IMR-90 (cell line): Measurements from ENCODE around the gene LRP1B. TPM values are rescaled to one million over a fixed set of nuclear protein-coding genes. Genes with fewer than 3 reads are reported as not detected.
A peak's percentile ranks its signal among the peaks of the same experiment; 100 is the strongest.

Experiments used
- ATAC-seq: fragments of 200-7000 bp; cut with Tn5 transposase; 2 replicates; pipeline ENCODE4 v1.9.1; 2020; ENCODE audit warnings: low read depth, mild to moderate bottlenecking, moderate library complexity
- BruUV-seq: library from RNA; stranded (reverse); fragments of 400-500 nt; replicated peaks from 2 replicates; lab custom pipeline; 2021; lab: Mats Ljungman, UMichigan
- CTCF ChIA-PET: fragments of 300-600 bp; formaldehyde crosslinking; extraction: SDS; loops from one replicate; lab custom pipeline; 2021; ENCODE audit warnings: antibody characterized with exemption; lab: Yijun Ruan, JAX
- POLR2A ChIA-PET: fragments of 300-600 bp; sonication (Branson Sonifier 250); formaldehyde crosslinking; loops from one replicate; lab custom pipeline; 2022; ENCODE audit warnings: antibody characterized with exemption; ENCODE audit not compliant: unreplicated experiment; lab: Charles Lee
- DNase-seq: peaks from one replicate; pipeline ENCODE4 v3.0.0; 2013
- H2AFZ ChIP-seq: replicated peaks from 2 replicates; pipeline ENCODE3; 2013; ENCODE audit warnings: low read length, mild to moderate bottlenecking; ENCODE audit not compliant: poor library complexity
- H2AK5ac ChIP-seq: 2 replicates; pipeline ENCODE4 v1.6.1; 2013; ENCODE audit warnings: low read depth, low read length, inconsistent platforms
- H2AK9ac ChIP-seq: replicated peaks from 2 replicates; pipeline ENCODE3; 2013; ENCODE audit warnings: mild to moderate bottlenecking, low read depth, low read length, moderate library complexity; ENCODE audit not compliant: poor library complexity
- H2BK120ac ChIP-seq: 2 replicates; pipeline ENCODE4 v1.6.1; 2013; ENCODE audit warnings: low read depth, low read length, inconsistent platforms
- H2BK15ac ChIP-seq: 3 replicates; pipeline ENCODE4 v1.6.1; 2013; ENCODE audit warnings: low read depth, low read length, inconsistent platforms
- H2BK20ac ChIP-seq: 2 replicates; pipeline ENCODE4 v1.6.1; 2013; ENCODE audit warnings: low read depth, mild to moderate bottlenecking, inconsistent platforms, low read length, moderate library complexity
- H2BK5ac ChIP-seq: 2 replicates; pipeline ENCODE4 v1.6.1; 2013; ENCODE audit warnings: mild to moderate bottlenecking, low read depth, low read length, inconsistent platforms; ENCODE audit not compliant: poor library complexity, severe bottlenecking
- H3K14ac ChIP-seq: replicated peaks from 2 replicates; pipeline ENCODE4 v1.6.1; 2013; ENCODE audit warnings: low read depth, low read length, inconsistent platforms
- H3K18ac ChIP-seq: 2 replicates; pipeline ENCODE4 v1.6.1; 2013; ENCODE audit warnings: low read depth, low read length, control low read depth
- H3K23ac ChIP-seq: 2 replicates; pipeline ENCODE4 v1.6.1; 2013; ENCODE audit warnings: low read depth, low read length, inconsistent platforms
- H3K27ac ChIP-seq: 2 replicates; pipeline ENCODE4 v1.5.1; 2013; ENCODE audit warnings: mild to moderate bottlenecking, control low read depth, low read length; ENCODE audit not compliant: insufficient read depth
- H3K27me3 ChIP-seq: 2 replicates; pipeline ENCODE4 v1.6.1; 2013; ENCODE audit warnings: low read length; ENCODE audit not compliant: control insufficient read depth, insufficient read depth
- H3K36me3 ChIP-seq: 2 replicates; pipeline ENCODE4 v1.6.1; 2013; ENCODE audit warnings: low read length, mixed read lengths; ENCODE audit not compliant: control insufficient read depth, insufficient read depth
- H3K4ac ChIP-seq: 2 replicates; pipeline ENCODE4 v1.6.1; 2013; ENCODE audit warnings: low read depth, low read length, inconsistent platforms
- H3K4me1 ChIP-seq: 2 replicates; pipeline ENCODE4 v1.6.1; 2013; ENCODE audit warnings: low read length, mixed read lengths; ENCODE audit not compliant: control insufficient read depth, insufficient read depth
- H3K4me2 ChIP-seq: 2 replicates; pipeline ENCODE4 v1.6.1; 2013; ENCODE audit warnings: low read depth, mild to moderate bottlenecking, control low read depth, low read length, moderate library complexity
- H3K4me3 ChIP-seq: 2 replicates; pipeline ENCODE4 v1.5.1; 2013; ENCODE audit warnings: low read depth, mild to moderate bottlenecking, control low read depth, low read length, moderate library complexity; ENCODE audit not compliant: insufficient read depth
- H3K56ac ChIP-seq: 2 replicates; pipeline ENCODE4 v1.6.1; 2013; ENCODE audit warnings: low read length, inconsistent platforms; ENCODE audit not compliant: insufficient read depth; ENCODE audit errors: extremely low read depth
- H3K79me1 ChIP-seq, 2 experiments: 2 replicates each; pipeline ENCODE4 v1.6.1; 2013; ENCODE audit warnings: low read length in 2 of 2, inconsistent platforms in 1 of 2, low read depth in 1 of 2
- H3K9ac ChIP-seq: 2 replicates; pipeline ENCODE4 v1.6.1; 2013; ENCODE audit warnings: low read depth, low read length, control low read depth
- H3K9me1 ChIP-seq: 2 replicates; pipeline ENCODE4 v1.6.1; 2013; ENCODE audit warnings: low read length, inconsistent platforms; ENCODE audit not compliant: insufficient read depth
- H3K9me3 ChIP-seq: 2 replicates; pipeline ENCODE4 v1.6.1; 2013; ENCODE audit warnings: low read length; ENCODE audit not compliant: control insufficient read depth, insufficient read depth
- H4K20me1 ChIP-seq: 2 replicates; pipeline ENCODE4 v1.6.1; 2013; ENCODE audit warnings: low read length, inconsistent platforms; ENCODE audit not compliant: insufficient read depth
- H4K5ac ChIP-seq: 2 replicates; pipeline ENCODE4 v1.6.1; 2013; ENCODE audit warnings: mild to moderate bottlenecking, low read depth, low read length, control low read depth
- H4K8ac ChIP-seq, 2 experiments: 2 replicates each; pipeline ENCODE4 v1.6.1; 2013; ENCODE audit warnings: low read depth in 2 of 2, low read length in 2 of 2, control low read depth in 1 of 2, inconsistent platforms in 1 of 2
- H4K91ac ChIP-seq: 2 replicates; pipeline ENCODE4 v1.6.1; 2013; ENCODE audit warnings: low read depth, low read length, inconsistent platforms; ENCODE audit not compliant: insufficient read depth
- CEBPB ChIP-seq: IDR thresholded peaks from 2 replicates; pipeline ENCODE4 v1.6.1; 2012; ENCODE audit warnings: low read depth, low read length, improper control_type of control experiment
- NFE2L2 ChIP-seq: fragments of 150-350 bp; IDR thresholded peaks from 2 replicates; pipeline ENCODE4 v1.6.1; 2016; ENCODE audit warnings: low read depth, mild to moderate bottlenecking, low read length
- WGBS, 2 experiments: methylation state at CpG; one replicate each; pipeline versions ENCODE4 v1.1.5 to v1.1.7; 2013; ENCODE audit warnings: missing lambda C conversion rate in 2 of 2; ENCODE audit not compliant: insufficient read length in 1 of 2; ENCODE audit errors: extremely low coverage in 2 of 2; 5-methylcytosine and 5-hydroxymethylcytosine counted together
- dilution Hi-C: fragments of 300-500 bp; cut with HindIII; formaldehyde crosslinking; loops from one replicate; pipeline ENCODE4 v1.14.3; 2018; ENCODE audit warnings: low sequenced_read_pairs; ENCODE audit not compliant: unreplicated experiment
- in situ Hi-C: fragments of 300-500 bp; cut with MboI; formaldehyde crosslinking; loops from 3 replicates; pipeline ENCODE4 v1.14.3; 2019; ENCODE audit warnings: low sequenced_read_pairs, inconsistent platforms, mixed read lengths
- intact Hi-C: fragments of 100-400 bp; cut with micrococcal nuclease; formaldehyde crosslinking; loops from 2 replicates; pipeline ENCODE4 v1.10.0; 2022
- polyA plus RNA-seq, 3 experiments: library from polyadenylated mRNA; depleted of rRNA; stranded (reverse); fragments of >200 nt; gene quantifications; 2 replicates each; pipeline ENCODE4 v1.2.3, GENCODE V29; 2012; ENCODE audit warnings: low replicate concordance in 1 of 3
- total RNA-seq: library from RNA; depleted of rRNA; stranded (reverse); fragments of >200 nt; gene quantifications from 2 replicates; pipeline ENCODE4 v1.2.3, GENCODE V29; 2012
- TF ChIP-seq, protein P1 (sequence below): fragments of 150-350 bp; IDR thresholded peaks from 2 replicates; pipeline ENCODE4 v1.6.1; 2016; ENCODE audit warnings: low read depth, mild to moderate bottlenecking, low read length, moderate library complexity, borderline replicate concordance

Gene LRP1B
- total and polyA plus RNA-seq, 2 of the 4 experiments (the other 2 are of a cell fraction) = under 0.01 to 0.02 TPM

DNA sequence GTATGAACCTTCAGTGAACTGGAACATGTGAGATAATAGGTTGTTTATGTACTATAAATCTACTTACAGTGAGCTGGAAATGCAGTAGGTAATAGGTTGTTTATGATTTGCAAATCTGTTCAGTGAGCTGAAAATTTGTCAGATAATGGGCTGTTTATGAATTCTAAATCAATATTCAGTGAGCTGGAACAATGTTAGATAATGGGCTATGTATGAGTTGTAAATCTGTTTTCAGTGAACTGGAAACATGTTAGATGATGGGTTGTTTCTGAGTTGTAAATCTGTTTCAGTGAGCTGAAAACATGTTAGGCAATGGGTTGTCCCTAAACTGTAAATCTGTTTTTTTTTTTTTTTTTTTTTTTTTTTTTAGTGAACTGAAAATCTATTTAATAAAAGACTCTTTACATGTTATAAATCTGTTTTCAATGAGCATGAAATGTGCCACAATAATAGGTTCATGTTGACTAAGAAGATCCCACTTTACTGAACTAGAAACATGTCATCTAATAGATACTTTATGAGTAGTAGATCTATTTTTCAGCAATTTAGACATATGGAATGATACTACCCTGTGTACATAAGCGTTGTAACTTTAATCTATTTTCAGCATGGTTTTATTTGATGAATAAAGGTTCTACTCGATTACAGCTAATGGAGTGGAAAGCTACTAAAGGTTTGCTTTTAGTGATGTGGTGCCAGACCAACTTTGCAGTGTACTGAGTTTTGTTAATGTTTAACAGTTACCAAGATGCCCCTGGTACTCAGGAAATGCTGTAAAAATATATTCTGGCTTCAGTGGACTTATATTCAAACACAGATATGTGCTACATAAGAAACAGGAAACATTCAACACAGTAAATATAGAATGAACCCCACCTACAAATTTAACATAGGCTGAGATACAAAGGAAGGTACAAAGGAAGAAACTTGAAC lies 1471.8 kb downstream of the LRP1B start (continued):
- TF ChIP-seq CEBPB = no peak

DNA sequence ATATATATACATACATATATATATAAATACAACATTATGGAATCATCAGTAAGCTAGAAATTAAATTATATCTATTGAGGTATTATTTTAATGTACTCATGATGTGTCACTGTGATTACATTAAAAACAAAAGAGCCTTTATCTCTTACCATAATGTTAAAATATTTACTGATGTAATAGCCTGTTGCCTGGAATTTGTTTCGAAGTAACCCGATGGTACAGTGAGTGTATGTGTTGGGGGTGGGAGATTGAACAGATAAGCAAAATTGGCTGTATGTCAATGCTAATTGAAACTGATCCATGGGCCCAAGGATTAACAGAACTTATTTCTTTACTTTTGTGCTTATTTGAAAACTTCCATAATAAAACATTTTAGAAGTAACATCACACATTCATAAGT lies 1473.2 kb downstream of the LRP1B start:
- no peaks in the 10 kb centered on the region for H3K9me1 ChIP-seq
- H3K4me3 ChIP-seq = no peak overlapping the region
- peak; percentile 59 for DNase-seq
- H3K27ac ChIP-seq = no peak overlapping the region
- TF ChIP-seq CEBPB (no peak), NFE2L2 (no peak)
- TF ChIP-seq, protein P1, sequence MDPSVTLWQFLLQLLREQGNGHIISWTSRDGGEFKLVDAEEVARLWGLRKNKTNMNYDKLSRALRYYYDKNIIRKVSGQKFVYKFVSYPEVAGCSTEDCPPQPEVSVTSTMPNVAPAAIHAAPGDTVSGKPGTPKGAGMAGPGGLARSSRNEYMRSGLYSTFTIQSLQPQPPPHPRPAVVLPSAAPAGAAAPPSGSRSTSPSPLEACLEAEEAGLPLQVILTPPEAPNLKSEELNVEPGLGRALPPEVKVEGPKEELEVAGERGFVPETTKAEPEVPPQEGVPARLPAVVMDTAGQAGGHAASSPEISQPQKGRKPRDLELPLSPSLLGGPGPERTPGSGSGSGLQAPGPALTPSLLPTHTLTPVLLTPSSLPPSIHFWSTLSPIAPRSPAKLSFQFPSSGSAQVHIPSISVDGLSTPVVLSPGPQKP = no peak
- H3K4ac ChIP-seq = no peak overlapping the region
- H3K23ac ChIP-seq = no peak overlapping the region
- in situ Hi-C loops (no loop called here), dilution Hi-C loops (no loop called here), intact Hi-C loops (no loop called here)
- H3K9me3 ChIP-seq = no peaks in the 10 kb centered on the region
- no peak for ATAC-seq
- H4K20me1 ChIP-seq = no peaks in the 10 kb centered on the region
- BruUV-seq = no TSS peak
- no CpG with 5 or more reads among the region's 2 CpGs for whole genome bisulfite sequencing, 2 experiments
- no peak overlapping the region for H2BK15ac ChIP-seq
- H3K4me1 ChIP-seq = no peaks in the 10 kb centered on the region
- H3K27me3 ChIP-seq = no peaks in the 10 kb centered on the region
- H3K14ac ChIP-seq = no peak overlapping the region
- no peak overlapping the region for H2BK120ac ChIP-seq
- no peak overlapping the region for H3K4me2 ChIP-seq
- no peak overlapping the region for H4K91ac ChIP-seq
- no peak overlapping the region for H2BK5ac ChIP-seq
- H4K8ac ChIP-seq = no peak overlapping the region
- H2BK20ac ChIP-seq = no peak overlapping the region
- POLR2A ChIA-PET = no interaction called here
- no peak overlapping the region for H2AFZ ChIP-seq
- CTCF ChIA-PET = no interaction called here
- no peak overlapping the region for H4K5ac ChIP-seq
- no peak overlapping the region for H2AK5ac ChIP-seq
- H3K36me3 ChIP-seq = no peaks in the 10 kb centered on the region
- no peak overlapping the region for H3K9ac ChIP-seq
- H2AK9ac ChIP-seq = no peak overlapping the region
- H3K79me1 ChIP-seq = no peaks in the 10 kb centered on the region
- H3K56ac ChIP-seq = no peak overlapping the region
- H3K18ac ChIP-seq = no peak overlapping the region
